NB4 (cell line): ENCODE measurements around the gene EEF1E1.

Experiments used
- CTCF ChIP-seq: IDR thresholded peaks from one replicate; pipeline ENCODE4 v1.5.1; 2012; ENCODE audit warnings: low read depth, low read length
- POLR2A ChIP-seq: IDR thresholded peaks from 2 replicates; pipeline ENCODE4 v1.6.1; 2011; ENCODE audit warnings: mild to moderate bottlenecking; ENCODE audit not compliant: insufficient read length; ENCODE audit errors: extremely low read depth
- TF ChIP-seq, protein P1 (sequence below): IDR thresholded peaks from 2 replicates; pipeline ENCODE4 v1.6.1; 2011; ENCODE audit warnings: low read depth, low read length

- TF ChIP-seq POLR2A: no peak
- no peak for TF ChIP-seq CTCF
- TF ChIP-seq, protein P1, sequence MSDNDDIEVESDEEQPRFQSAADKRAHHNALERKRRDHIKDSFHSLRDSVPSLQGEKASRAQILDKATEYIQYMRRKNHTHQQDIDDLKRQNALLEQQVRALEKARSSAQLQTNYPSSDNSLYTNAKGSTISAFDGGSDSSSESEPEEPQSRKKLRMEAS: no peak
These were observed 24.4 kb downstream of the EEF1E1 start for GRCh38 chr6:8077991-8078390.
